K562 (cell line): ENCODE results near the gene ZDHHC17. TPM values are rescaled to one million over a fixed set of nuclear protein-coding genes. Genes with fewer than 3 reads are reported as not detected.

ENCODE experiments used
- ATAC-seq: fragments of 200-7000 bp; cut with Tn5 transposase; 3 replicates; pipeline ENCODE4 v1.9.1; 2020; ENCODE audit warnings: moderate library complexity
- BruUV-seq: library from RNA; stranded (reverse); fragments of 400-500 nt; replicated peaks from 2 replicates; lab custom pipeline; 2021; lab: Mats Ljungman, UMichigan
- CTCF ChIA-PET: fragments of 300-600 bp; formaldehyde crosslinking; extraction: SDS; loops from one replicate; lab custom pipeline; 2021; ENCODE audit warnings: low intra/inter-chr PET ratio; lab: Yijun Ruan, JAX
- POLR2A ChIA-PET: fragments of 300-600, 350-650 bp; sonication (Branson Sonifier 250); formaldehyde crosslinking; extraction: SDS; loops from one replicate; lab custom pipeline; 2021; ENCODE audit warnings: antibody characterized with exemption, inconsistent platforms; lab: Yijun Ruan, JAX
- DNase-seq, 4 experiments: peaks; one replicate each; pipeline versions ENCODE4 v3.0.0 to v3.0.0-alpha.2; 2011 to 2018; ENCODE audit warnings: low spot score in 3 of 4, mixed read lengths in 3 of 4; ENCODE audit errors: extremely low read depth in 1 of 4
- FAIRE-seq: peaks from 2 replicates; lab custom pipeline; 2011; peaks lifted over from hg19 to GRCh38; lab: Jason Lieb, UNC
- H2AFZ ChIP-seq: 2 replicates; pipeline ENCODE4 v1.6.0; 2011; ENCODE audit warnings: low read depth, low read length, control low read depth, inconsistent platforms
- H3K27ac ChIP-seq: fragments of 200-600 bp; 3 replicates; pipeline ENCODE4 v1.8.0; 2011; ENCODE audit warnings: low read depth, mild to moderate bottlenecking, control low read depth, inconsistent platforms, low read length, moderate library complexity, mixed read lengths; ENCODE audit errors: extremely low read depth
- H3K27me3 ChIP-seq, 2 experiments: fragments of 300-600 bp in 1 of 2; 2 replicates in 1 of 2; 3 replicates in 1 of 2; pipeline versions ENCODE4 v1.6.0 to v1.8.0; 2011; ENCODE audit warnings: inconsistent platforms in 2 of 2, low read length in 2 of 2, mild to moderate bottlenecking in 1 of 2, mixed read lengths in 1 of 2, moderate library complexity in 1 of 2; ENCODE audit not compliant: control insufficient read depth in 2 of 2, insufficient read depth in 2 of 2
- H3K36me3 ChIP-seq: fragments of 300-600 bp; 3 replicates; pipeline ENCODE4 v1.8.0; 2011; ENCODE audit warnings: mild to moderate bottlenecking, low read length, inconsistent platforms; ENCODE audit not compliant: control insufficient read depth, insufficient read depth
- H3K4me1 ChIP-seq, 2 experiments: fragments of 200-600 bp in 1 of 2; replicated peaks in 1 of 2; 2 replicates in 1 of 2; 3 replicates in 1 of 2; pipeline versions ENCODE4 v1.5.1 to v1.8.0; 2011; ENCODE audit warnings: inconsistent platforms in 2 of 2, low read length in 2 of 2, mild to moderate bottlenecking in 1 of 2, mixed read lengths in 1 of 2, moderate library complexity in 1 of 2; ENCODE audit not compliant: control insufficient read depth in 2 of 2, insufficient read depth in 2 of 2
- H3K4me2 ChIP-seq: 2 replicates; pipeline ENCODE4 v1.6.1; 2011; ENCODE audit warnings: low read length, control low read depth, inconsistent platforms, mixed read lengths; ENCODE audit not compliant: insufficient read depth
- H3K4me3 ChIP-seq: fragments of 200-600 bp; sonication (generic), shearing (Covaris generic); 2 replicates; pipeline ENCODE4 v1.5.1; 2016; ENCODE audit warnings: control low read depth, inconsistent platforms
- H3K79me2 ChIP-seq: fragments of 200-600 bp; 3 replicates; pipeline ENCODE4 v1.8.0; 2011; ENCODE audit warnings: low read length, inconsistent platforms; ENCODE audit not compliant: control insufficient read depth, insufficient read depth
- H3K9ac ChIP-seq, 2 experiments: 2 replicates each; pipeline versions ENCODE4 v1.6.0 to v1.6.1; 2011; ENCODE audit warnings: low read depth in 2 of 2, low read length in 2 of 2, control low read depth in 1 of 2, inconsistent platforms in 1 of 2, mild to moderate bottlenecking in 1 of 2, mixed read lengths in 1 of 2; ENCODE audit not compliant: insufficient read depth in 1 of 2
- H3K9me1 ChIP-seq: one replicate; pipeline ENCODE4 v1.6.0; 2011; ENCODE audit warnings: inconsistent platforms, mild to moderate bottlenecking, low read length, moderate library complexity; ENCODE audit not compliant: control insufficient read depth, insufficient read depth
- H3K9me3 ChIP-seq: replicated peaks from 2 replicates; pipeline ENCODE4 v1.5.1; 2011; ENCODE audit warnings: low read depth, low read length, inconsistent platforms; ENCODE audit not compliant: control insufficient read depth, insufficient read depth
- H4K20me1 ChIP-seq: replicated peaks from 2 replicates; pipeline ENCODE4 v1.6.1; 2011; ENCODE audit warnings: low read length, inconsistent platforms, mixed read lengths; ENCODE audit not compliant: control insufficient read depth, insufficient read depth
- CREB1 ChIP-seq, 2 experiments: sonication (generic) in 1 of 2; formaldehyde crosslinking in 1 of 2; IDR thresholded peaks; 2 replicates each; pipeline versions ENCODE4 v1.6.1 to v1.8.0; 2012 to 2022; ENCODE audit warnings: inconsistent platforms in 1 of 2, mild to moderate bottlenecking in 1 of 2, missing genetic modification reagents in 1 of 2, moderate library complexity in 1 of 2
- ELK1 ChIP-seq: sonication (generic); formaldehyde crosslinking; IDR thresholded peaks from 2 replicates; pipeline ENCODE4 v1.8.1; 2022; ENCODE audit warnings: missing genetic modification reagents
- ETV1 ChIP-seq: fragments of 450-650 bp; conservative IDR thresholded peaks from 2 replicates; pipeline ENCODE4 v1.6.1; 2016; ENCODE audit warnings: missing genetic modification characterization, control low read depth, low read depth, missing compliant biosample characterization
- HMBOX1 ChIP-seq: sonication (generic); IDR thresholded peaks from 2 replicates; pipeline ENCODE4 v1.6.1; 2016
- MNT ChIP-seq, 2 experiments: fragments of 450-650 bp; conservative IDR thresholded peaks; 2 replicates each; pipeline ENCODE4 v1.6.1; 2017; ENCODE audit warnings: mild to moderate bottlenecking in 2 of 2, moderate library complexity in 2 of 2
- MTA2 ChIP-seq: fragments of 450-650 bp; IDR thresholded peaks from 2 replicates; pipeline ENCODE4 v1.6.1; 2016; ENCODE audit warnings: low read depth
- PTBP1 ChIP-seq: fragments of 200-400 bp; formaldehyde crosslinking; IDR thresholded peaks from 2 replicates; pipeline ENCODE4 v1.6.1; 2017; ENCODE audit warnings: low read depth, low read length
- RBM15 ChIP-seq: fragments of 200-400 bp; formaldehyde crosslinking; IDR thresholded peaks from 2 replicates; pipeline ENCODE4 v1.6.1; 2018; ENCODE audit warnings: mild to moderate bottlenecking, low read length, moderate library complexity; ENCODE audit not compliant: insufficient read depth
- YBX1 ChIP-seq: fragments of 450-650 bp; IDR thresholded peaks from 2 replicates; pipeline ENCODE4 v1.7.1; 2016; ENCODE audit warnings: mild to moderate bottlenecking
- ZNF395 ChIP-seq: fragments of 200-800 bp; sonication (Bioruptor generic); IDR thresholded peaks from 2 replicates; pipeline ENCODE4 v1.6.1; 2017; ENCODE audit warnings: missing genetic modification characterization, missing compliant biosample characterization
- WGBS: fragments of 100-300 bp; shearing (Covaris generic); methylation state at CpG from one replicate; pipeline ENCODE4 v1.1.6; 2016; ENCODE audit warnings: low coverage, mixed read lengths; ENCODE audit not compliant: insufficient coverage; ENCODE audit errors: missing lambda C conversion rate; 5-methylcytosine and 5-hydroxymethylcytosine counted together
- in situ Hi-C: fragments of 300-500 bp; cut with MboI; formaldehyde crosslinking; loops from 4 replicates; pipeline ENCODE4 v1.15.0; 2018; ENCODE audit warnings: inconsistent platforms, mixed read lengths
- intact Hi-C: fragments of 100-400 bp; cut with micrococcal nuclease; formaldehyde crosslinking; loops from 2 replicates; pipeline ENCODE4 v1.14.2; 2022
- polyA plus RNA-seq, 8 experiments: library from polyadenylated mRNA; depleted of rRNA in 4 of 8; stranded (reverse) in 5 of 8; unstranded in 3 of 8; fragments of >200 nt; fragmentation: Nextera tagmentation in 2 of 8; fragmentation: Illumina TruSeq in 1 of 8; extraction: Ambion mirVana in 2 of 8; extraction: Trizol in 1 of 8; gene quantifications; 2 replicates each; pipeline versions ENCODE4 v1.2.1 to v1.2.3, GENCODE V29; 2011 to 2014; ENCODE audit warnings: inconsistent platforms in 1 of 8, missing spikeins in 1 of 8
- total RNA-seq, 7 experiments: library from RNA; depleted of rRNA in 6 of 7; stranded (reverse); fragments of >200 nt in 6 of 7; fragmentation: Illumina TruSeq in 2 of 7; extraction: Trizol in 2 of 7; gene quantifications; 2 replicates each; pipeline versions ENCODE4 v1.2.1 to v1.2.3, GENCODE V29; 2011 to 2021; ENCODE audit warnings: low replicate concordance in 1 of 7

The ZDHHC17 gene
- total and polyA plus RNA-seq, 9 of the 15 experiments (the other 6 are each of a cell fraction or from before 2014, with no cell fraction given): 6.7 to 66.0 (median 27.5) TPM

GRCh38 chr12:76810671-76811419, 46.9 kb downstream of the ZDHHC17 start:
- Histone ChIP-seq H3K36me3 (peaks cover 52% of the 10 kb centered on the region), H3K9me3 (no peaks in the 10 kb centered on the region), H3K9me1 (no peaks in the 10 kb centered on the region), H3K27me3 (no peaks in the 10 kb centered on the region), H4K20me1 (no peaks in the 10 kb centered on the region), H3K9ac (no peak overlapping the region), H2AFZ (no peak overlapping the region), H3K4me3 (no peak overlapping the region), H3K79me2 (no peaks in the 10 kb centered on the region), H3K27ac (no peak overlapping the region), H3K4me1 (no peaks in the 10 kb centered on the region), H3K4me2 (no peak overlapping the region)
- POLR2A ChIA-PET: no interaction called here
- CTCF ChIA-PET: no interaction called here
- BruUV-seq: no TSS peak
- ATAC-seq (no peak), FAIRE-seq (no peak), DNase-seq (no peak)
- in situ Hi-C loops: no loop called here
- intact Hi-C loops: no loop called here
- 54% methylated on average over 5 of the region's 6 CpGs for WGBS
- TF ChIP-seq ZNF395 (CRISPR knock-in tag): no peak
- no peak for TF ChIP-seq MNT (conservative IDR thresholded peaks at IDR 0.05)
- no peak for TF ChIP-seq RBM15
- no peak for TF ChIP-seq ETV1 (tag)
- TF ChIP-seq YBX1: no peak
- no peak for TF ChIP-seq PTBP1
- no peak for TF ChIP-seq CREB1 (IDR thresholded peaks at IDR 0.05)
- TF ChIP-seq CREB1 (CRISPR knock-in tag; IDR thresholded peaks at IDR 0.05): no peak
- TF ChIP-seq HMBOX1: no peak
- TF ChIP-seq ELK1 (CRISPR knock-in tag): no peak
- TF ChIP-seq MTA2: no peak
